HCT116 (cell line): ENCODE measurements around the gene PLEKHA4. TPM values are rescaled to one million over a fixed set of nuclear protein-coding genes. Genes with fewer than 3 reads are reported as not detected.

Experiments
- ATAC-seq: fragments of 200-7000 bp; cut with Tn5 transposase; 2 replicates; pipeline ENCODE4 v1.9.1; 2020; ENCODE audit warnings: mild to moderate bottlenecking, moderate library complexity
- BruUV-seq: library from RNA; stranded (reverse); fragments of 400-500 nt; replicated peaks from 2 replicates; lab custom pipeline; 2021; lab: Mats Ljungman, UMichigan
- CTCF ChIA-PET: fragments of 300-600 bp; sonication (Branson Sonifier 250); formaldehyde crosslinking; loops from one replicate; lab custom pipeline; 2021; ENCODE audit warnings: antibody characterized with exemption; lab: Charles Lee
- POLR2A ChIA-PET: fragments of 300-600, 350-600 bp; sonication (Branson Sonifier 250); formaldehyde crosslinking; loops from one replicate; lab custom pipeline; 2021; ENCODE audit warnings: antibody characterized with exemption; lab: Charles Lee
- RAD21 ChIA-PET, 2 experiments: fragments of 300-600 bp; sonication (Branson Sonifier 250); formaldehyde crosslinking; loops; one replicate each; lab custom pipeline; 2023; ENCODE audit warnings: low total read pairs in 2 of 2; ENCODE audit not compliant: uncharacterized antibody in 2 of 2, unreplicated experiment in 2 of 2, low non-redundant PET in 1 of 2; lab: Charles Lee
- DNase-seq: peaks from one replicate; pipeline ENCODE4 v3.0.0-alpha.2; 2010; ENCODE audit warnings: low read depth, low spot score
- H2AFZ ChIP-seq: fragments of 200-600 bp; shearing (Covaris generic), sonication (generic); 2 replicates; pipeline ENCODE4 v1.6.1; 2017; ENCODE audit warnings: low read depth, mixed run types, mixed read lengths, antibody characterized with exemption, low read length; ENCODE audit not compliant: poor library complexity, severe bottlenecking
- H3K27ac ChIP-seq: 2 replicates; pipeline ENCODE4 v1.5.1; 2012; ENCODE audit warnings: low read depth, low read length
- H3K27me3 ChIP-seq: fragments of 200-600 bp; sonication (generic); 2 replicates; pipeline ENCODE4 v1.6.1; 2016; ENCODE audit warnings: mixed run types, low read length, mixed read lengths; ENCODE audit not compliant: insufficient read depth
- H3K36me3 ChIP-seq, 2 experiments: fragments of 200-500 bp in 1 of 2; fragments of 200-600 bp in 1 of 2; sonication (Bioruptor generic) in 1 of 2; sonication (generic) in 1 of 2; 2 replicates each; pipeline versions ENCODE4 v1.5.1 to v1.6.1; 2014 to 2016; ENCODE audit warnings: low read length in 2 of 2, inconsistent platforms in 1 of 2, mixed read lengths in 1 of 2, mixed run types in 1 of 2; ENCODE audit not compliant: insufficient read depth in 2 of 2, control insufficient read depth in 1 of 2
- H3K4me1 ChIP-seq, 2 experiments: fragments of 200-600 bp in 1 of 2; sonication (generic) in 1 of 2; 2 replicates each; pipeline versions ENCODE4 v1.5.1 to v1.6.1; 2012 to 2017; ENCODE audit warnings: low read length in 2 of 2, inconsistent platforms in 1 of 2, mild to moderate bottlenecking in 1 of 2, mixed read lengths in 1 of 2, mixed run types in 1 of 2, moderate library complexity in 1 of 2; ENCODE audit not compliant: insufficient read depth in 2 of 2, control insufficient read depth in 1 of 2
- H3K4me2 ChIP-seq: fragments of 200-600 bp; sonication (generic); 2 replicates; pipeline ENCODE4 v1.6.1; 2017; ENCODE audit warnings: mixed run types, low read length, mixed read lengths
- H3K4me3 ChIP-seq, 2 experiments: fragments of 200-600 bp in 1 of 2; sonication (generic) in 1 of 2; replicated peaks in 1 of 2; 2 replicates each; pipeline ENCODE4 v1.5.1; 2011 to 2016; ENCODE audit warnings: low read length in 2 of 2, control low read depth in 1 of 2, low read depth in 1 of 2, mild to moderate bottlenecking in 1 of 2, mixed read lengths in 1 of 2, mixed run types in 1 of 2
- H3K79me2 ChIP-seq: fragments of 200-600 bp; sonication (generic); 2 replicates; pipeline ENCODE4 v1.6.1; 2017; ENCODE audit warnings: mild to moderate bottlenecking, mixed run types, low read length, moderate library complexity, mixed read lengths; ENCODE audit not compliant: insufficient read depth
- H3K9ac ChIP-seq: fragments of 200-600 bp; sonication (generic); 2 replicates; pipeline ENCODE4 v1.6.1; 2016; ENCODE audit warnings: low read length, mixed read lengths
- H3K9me2 ChIP-seq: fragments of 200-600 bp; sonication (generic), shearing (Covaris generic); 2 replicates; pipeline ENCODE4 v1.6.1; 2017; ENCODE audit warnings: mixed run types, mild to moderate bottlenecking, moderate library complexity; ENCODE audit not compliant: insufficient read depth
- H3K9me3 ChIP-seq, 2 experiments: fragments of 200-500 bp in 1 of 2; fragments of 200-600 bp in 1 of 2; sonication (Bioruptor generic) in 1 of 2; sonication (generic) in 1 of 2; 2 replicates each; pipeline ENCODE4 v1.6.1; 2014 to 2017; ENCODE audit warnings: low read length in 2 of 2, mixed read lengths in 2 of 2, inconsistent platforms in 1 of 2, low read depth in 1 of 2, mild to moderate bottlenecking in 1 of 2, mixed run types in 1 of 2, moderate library complexity in 1 of 2; ENCODE audit not compliant: control insufficient read depth in 1 of 2, insufficient read depth in 1 of 2
- H4K20me1 ChIP-seq: fragments of 200-600 bp; sonication (generic), shearing (Covaris generic); 2 replicates; pipeline ENCODE4 v1.6.1; 2017; ENCODE audit warnings: mixed run types, mild to moderate bottlenecking, moderate library complexity; ENCODE audit not compliant: insufficient read depth
- EZH2phosphoT487 ChIP-seq: fragments of 200-600 bp; IDR thresholded peaks from 2 replicates; pipeline ENCODE4 v1.6.1; 2018; ENCODE audit warnings: antibody characterized with exemption, borderline replicate concordance
- JUND ChIP-seq: IDR thresholded peaks from 2 replicates; pipeline ENCODE4 v1.6.1; 2012
- RAD21 ChIP-seq: IDR thresholded peaks from 2 replicates; pipeline ENCODE4 v1.6.1; 2012; ENCODE audit warnings: low read depth, mild to moderate bottlenecking
- SP1 ChIP-seq: IDR thresholded peaks from 2 replicates; pipeline ENCODE4 v1.6.1; 2012; ENCODE audit warnings: low read depth
- TCF7L2 ChIP-seq: IDR thresholded peaks from 2 replicates; pipeline ENCODE4 v1.7.0; 2011; ENCODE audit warnings: borderline replicate concordance, inconsistent platforms; ENCODE audit not compliant: insufficient read depth, insufficient read length; ENCODE audit errors: extremely low read depth
- YY1 ChIP-seq: IDR thresholded peaks from 2 replicates; pipeline ENCODE4 v1.6.1; 2011; ENCODE audit warnings: low read length, low read depth, moderate library complexity, mild to moderate bottlenecking; ENCODE audit not compliant: insufficient replicate concordance; ENCODE audit errors: extremely low read depth
- intact Hi-C: fragments of 100-400 bp; cut with micrococcal nuclease; formaldehyde crosslinking; loops from 2 replicates; pipeline ENCODE4 v1.10.0; 2022
- total RNA-seq: library from RNA; stranded (reverse); gene quantifications from one replicate; pipeline ENCODE4 v1.2.1, GENCODE V29; 2021; ENCODE audit not compliant: unreplicated experiment
- TF ChIP-seq, protein P1 (sequence below): IDR thresholded peaks from 2 replicates; pipeline ENCODE4 v1.6.1; 2012
- TF ChIP-seq, protein P2 (sequence below), 3 experiments: fragments of 200-600 bp in 1 of 3; sonication (generic) in 1 of 3; IDR thresholded peaks in 2 of 3; conservative IDR thresholded peaks in 1 of 3; 2 replicates each; pipeline ENCODE4 v1.5.1; 2012 to 2017; ENCODE audit warnings: low read depth in 2 of 3, low read length in 2 of 3, antibody characterized with exemption in 1 of 3, borderline replicate concordance in 1 of 3, control low read depth in 1 of 3, mild to moderate bottlenecking in 1 of 3, mixed read lengths in 1 of 3, mixed run types in 1 of 3, moderate library complexity in 1 of 3; ENCODE audit not compliant: insufficient read depth in 1 of 3

Gene PLEKHA4
- total RNA-seq, 1 experiment from 2014 or later, result 20.4 TPM

DNA sequence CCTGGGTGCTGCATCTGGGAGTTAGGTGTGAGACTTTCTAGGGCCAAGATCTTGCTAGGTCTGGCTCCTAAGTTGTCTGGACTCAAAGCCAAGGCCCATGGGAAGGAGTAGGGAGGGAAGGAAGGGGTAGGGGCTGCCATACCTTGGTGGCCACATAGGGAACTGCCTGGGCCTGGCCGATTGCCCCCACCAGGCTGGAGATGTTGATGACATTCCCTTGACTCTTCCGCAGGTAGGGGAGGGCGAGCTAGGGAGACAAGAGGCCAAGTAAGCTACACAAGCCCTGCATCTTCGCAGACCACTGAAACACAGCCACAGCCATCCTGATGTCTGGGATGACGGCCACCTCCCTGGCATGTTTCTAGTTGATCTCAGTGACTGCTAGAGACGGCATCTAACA, 53.5 kb downstream of the PLEKHA4 start:
- DNase-seq, result no peak
- H3K9me2 ChIP-seq, result no peaks in the 10 kb centered on the region
- CTCF ChIA-PET, result no interaction called here
- peaks cover 40 to 42% of the 10 kb centered on the region in 2 experiments for H3K4me1 ChIP-seq
- H3K27ac ChIP-seq, result no peak overlapping the region
- TF ChIP-seq JUND, result no peak
- TF ChIP-seq EZH2phosphoT487, result no peak
- TF ChIP-seq TCF7L2, result no peak
- TF ChIP-seq YY1, result no peak
- TF ChIP-seq, protein P1, sequence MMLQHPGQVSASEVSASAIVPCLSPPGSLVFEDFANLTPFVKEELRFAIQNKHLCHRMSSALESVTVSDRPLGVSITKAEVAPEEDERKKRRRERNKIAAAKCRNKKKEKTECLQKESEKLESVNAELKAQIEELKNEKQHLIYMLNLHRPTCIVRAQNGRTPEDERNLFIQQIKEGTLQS, result no peak
- TF ChIP-seq, all 23 proteins: peak for 0
- H4K20me1 ChIP-seq, result no peaks in the 10 kb centered on the region
- ATAC-seq, result no peak
- H3K4me2 ChIP-seq, result no peak overlapping the region
- peaks cover 7% of the 10 kb centered on the region; the same call in 1 of the 2 replicates for H3K79me2 ChIP-seq
- H3K36me3 ChIP-seq, result no peaks in the 10 kb centered on the region
- no peak overlapping the region for H2AFZ ChIP-seq
- no peaks in the 10 kb centered on the region for H3K27me3 ChIP-seq
- no peaks in the 10 kb centered on the region for H3K9me3 ChIP-seq
- no TSS peak for BruUV-seq
- RAD21 ChIA-PET, result no interaction called here
- intact Hi-C loops, result no loop called here
- no peak overlapping the region for H3K4me3 ChIP-seq
- no peak overlapping the region for H3K9ac ChIP-seq
- POLR2A ChIA-PET, result interaction anchor here (0.6 kb wide), 1 partner anchor 157 kb away, joined by 3 read pairs; no protein-coding TSS in a partner anchor

DNA sequence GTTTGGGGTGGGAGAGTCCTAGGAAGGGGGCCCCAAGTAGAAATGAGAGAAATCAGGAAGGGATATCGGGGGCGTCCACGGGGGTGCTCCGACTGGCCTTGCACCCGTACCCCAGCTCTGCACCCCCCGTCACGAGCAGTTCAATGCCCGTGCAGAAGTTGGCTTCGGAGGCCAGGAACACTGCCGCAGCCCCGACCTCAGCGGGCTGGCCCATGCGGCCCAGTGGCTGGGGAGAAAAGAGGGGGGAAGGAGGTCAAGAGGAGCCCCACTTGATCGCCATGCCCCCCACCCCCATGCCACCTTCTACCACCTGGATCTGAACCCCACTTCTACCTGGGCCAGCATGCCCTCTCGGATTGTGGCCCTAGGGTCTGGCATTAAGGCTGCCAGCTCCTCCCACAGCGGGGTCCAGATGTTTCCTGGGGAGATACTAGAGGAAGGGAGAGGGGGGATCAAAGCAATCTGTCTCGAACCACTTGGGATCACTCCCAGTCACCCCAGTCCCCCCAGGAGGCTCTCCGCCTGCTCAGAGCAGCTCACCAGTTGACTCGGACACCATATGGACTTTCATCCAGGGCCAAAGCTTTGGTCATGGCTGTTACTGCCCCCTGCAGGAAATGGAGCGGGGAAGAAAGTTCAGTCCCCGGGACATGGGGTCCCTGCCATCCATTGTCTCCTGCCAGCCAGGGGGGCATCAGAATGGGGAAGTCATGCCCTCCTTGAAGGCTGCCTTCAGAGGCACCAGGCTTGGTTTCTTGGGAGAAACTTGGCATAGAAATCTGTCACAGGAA, 55.1 kb downstream of the PLEKHA4 start:
- no peak overlapping the region for H3K4me2 ChIP-seq
- no peak overlapping the region for H2AFZ ChIP-seq
- H3K4me3 ChIP-seq, result no peak overlapping the region
- no peaks in the 10 kb centered on the region for H3K9me2 ChIP-seq
- H3K27me3 ChIP-seq, result no peaks in the 10 kb centered on the region
- ChIA-PET RAD21 (no interaction called here), CTCF (interaction anchor here (0.7 to 1.8 kb wide), 2 partner anchors 18 kb away, joined by 3 to 8 read pairs; no protein-coding TSS in a partner anchor), POLR2A (interaction anchor here (0.7 kb wide), 1 partner anchor 12 kb away, joined by 3 read pairs; no protein-coding TSS in a partner anchor)
- H3K27ac ChIP-seq, result peak overlapping the region; percentile 36; the same call in 1 of the 2 replicates
- intact Hi-C loops, result no loop called here
- H3K4me1 ChIP-seq, result peaks cover 28 to 30% of the 10 kb centered on the region in 2 experiments
- DNase-seq (no peak), ATAC-seq (no peak)
- TF ChIP-seq RAD21 (peak; percentile 21; the same call in 1 of the 2 replicates), SP1 (no peak)
- TF ChIP-seq, protein P2, sequence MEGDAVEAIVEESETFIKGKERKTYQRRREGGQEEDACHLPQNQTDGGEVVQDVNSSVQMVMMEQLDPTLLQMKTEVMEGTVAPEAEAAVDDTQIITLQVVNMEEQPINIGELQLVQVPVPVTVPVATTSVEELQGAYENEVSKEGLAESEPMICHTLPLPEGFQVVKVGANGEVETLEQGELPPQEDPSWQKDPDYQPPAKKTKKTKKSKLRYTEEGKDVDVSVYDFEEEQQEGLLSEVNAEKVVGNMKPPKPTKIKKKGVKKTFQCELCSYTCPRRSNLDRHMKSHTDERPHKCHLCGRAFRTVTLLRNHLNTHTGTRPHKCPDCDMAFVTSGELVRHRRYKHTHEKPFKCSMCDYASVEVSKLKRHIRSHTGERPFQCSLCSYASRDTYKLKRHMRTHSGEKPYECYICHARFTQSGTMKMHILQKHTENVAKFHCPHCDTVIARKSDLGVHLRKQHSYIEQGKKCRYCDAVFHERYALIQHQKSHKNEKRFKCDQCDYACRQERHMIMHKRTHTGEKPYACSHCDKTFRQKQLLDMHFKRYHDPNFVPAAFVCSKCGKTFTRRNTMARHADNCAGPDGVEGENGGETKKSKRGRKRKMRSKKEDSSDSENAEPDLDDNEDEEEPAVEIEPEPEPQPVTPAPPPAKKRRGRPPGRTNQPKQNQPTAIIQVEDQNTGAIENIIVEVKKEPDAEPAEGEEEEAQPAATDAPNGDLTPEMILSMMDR (IDR thresholded peaks at IDR 0.05 in 2 of 3, conservative IDR thresholded peaks at IDR 0.05 in 1 of 3; ENCODE audit: borderline replicate concordance in 1 of 3, insufficient read depth in 1 of 3, low read depth in 2 of 3, low read length in 2 of 3), result peak in 2 of 3 experiments; percentile 38 to 45; a peak in 4 of 6 replicates
- BruUV-seq, result no TSS peak
- no peak overlapping the region for H3K9ac ChIP-seq
- no peaks in the 10 kb centered on the region for H3K9me3 ChIP-seq
- H3K36me3 ChIP-seq, result no peaks in the 10 kb centered on the region
- peaks cover 19% of the 10 kb centered on the region; the same call in 1 of the 2 replicates for H3K79me2 ChIP-seq
- no peaks in the 10 kb centered on the region for H4K20me1 ChIP-seq
